ENCODE data around the gene PEX16. TPM values are rescaled to one million over a fixed set of nuclear protein-coding genes. Genes with fewer than 3 reads are reported as not detected.

Gene PEX16
- total and polyA plus RNA-seq, 9 donors = 2.9 to 31.7 (median 26.5) TPM

DNA sequence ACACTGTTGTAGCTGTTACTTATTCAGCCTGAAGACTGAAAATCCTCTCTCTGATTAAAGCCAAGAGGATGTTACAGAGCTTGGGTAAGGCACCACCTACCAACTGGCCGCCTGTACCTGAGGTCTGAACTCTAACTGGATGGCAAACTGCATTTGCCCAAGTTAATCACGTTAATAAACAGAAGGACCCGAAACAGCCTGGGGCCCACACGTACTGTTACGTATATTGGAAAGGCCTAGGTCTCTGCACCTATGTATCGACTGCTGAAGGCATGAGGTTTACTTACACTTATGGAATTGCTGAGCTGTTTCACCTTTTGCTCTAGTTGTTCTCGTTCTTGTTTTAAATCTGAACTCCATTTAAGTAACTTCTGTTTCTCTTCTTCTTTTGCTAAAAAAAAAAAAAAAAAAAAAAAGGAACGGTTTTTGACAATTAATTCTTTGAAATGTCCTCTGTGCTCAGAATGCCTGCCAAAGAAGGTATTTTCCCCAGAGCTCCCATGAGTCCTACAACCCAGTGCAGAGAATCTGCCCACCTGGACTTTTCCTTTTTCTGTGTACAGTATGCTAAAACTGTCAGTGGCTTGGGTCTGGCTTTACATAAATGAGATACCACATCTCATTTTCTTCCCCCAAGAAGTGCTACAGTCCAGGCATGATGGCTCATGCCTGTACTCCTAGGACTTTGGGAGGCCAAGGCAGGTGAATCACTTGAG lies 17.8 kb upstream of the PEX16 start:
- DNase-seq = no peak
- Histone ChIP-seq H3K27ac (no peak overlapping the region), H3K4me3 (no peak overlapping the region), H3K4me1 (ENCODE audit: insufficient read depth) (no peaks in the 10 kb centered on the region), H3K27me3 (no peaks in the 10 kb centered on the region), H3K9me3 (no peaks in the 10 kb centered on the region), H3K36me3 (no peaks in the 10 kb centered on the region)
- intact Hi-C loops (cut with DNase I) = no loop called here
- TF ChIP-seq, protein P1, sequence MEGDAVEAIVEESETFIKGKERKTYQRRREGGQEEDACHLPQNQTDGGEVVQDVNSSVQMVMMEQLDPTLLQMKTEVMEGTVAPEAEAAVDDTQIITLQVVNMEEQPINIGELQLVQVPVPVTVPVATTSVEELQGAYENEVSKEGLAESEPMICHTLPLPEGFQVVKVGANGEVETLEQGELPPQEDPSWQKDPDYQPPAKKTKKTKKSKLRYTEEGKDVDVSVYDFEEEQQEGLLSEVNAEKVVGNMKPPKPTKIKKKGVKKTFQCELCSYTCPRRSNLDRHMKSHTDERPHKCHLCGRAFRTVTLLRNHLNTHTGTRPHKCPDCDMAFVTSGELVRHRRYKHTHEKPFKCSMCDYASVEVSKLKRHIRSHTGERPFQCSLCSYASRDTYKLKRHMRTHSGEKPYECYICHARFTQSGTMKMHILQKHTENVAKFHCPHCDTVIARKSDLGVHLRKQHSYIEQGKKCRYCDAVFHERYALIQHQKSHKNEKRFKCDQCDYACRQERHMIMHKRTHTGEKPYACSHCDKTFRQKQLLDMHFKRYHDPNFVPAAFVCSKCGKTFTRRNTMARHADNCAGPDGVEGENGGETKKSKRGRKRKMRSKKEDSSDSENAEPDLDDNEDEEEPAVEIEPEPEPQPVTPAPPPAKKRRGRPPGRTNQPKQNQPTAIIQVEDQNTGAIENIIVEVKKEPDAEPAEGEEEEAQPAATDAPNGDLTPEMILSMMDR (IDR thresholded peaks at IDR 0.05) = no peak
- no peak for TF ChIP-seq EP300 (IDR thresholded peaks at IDR 0.05)
- no peak for TF ChIP-seq POLR2A (IDR thresholded peaks at IDR 0.05)
- WGBS, 3 donors = 86 to 91% (median 88%) methylated on average over 8 of the region's 8 CpGs

DNA sequence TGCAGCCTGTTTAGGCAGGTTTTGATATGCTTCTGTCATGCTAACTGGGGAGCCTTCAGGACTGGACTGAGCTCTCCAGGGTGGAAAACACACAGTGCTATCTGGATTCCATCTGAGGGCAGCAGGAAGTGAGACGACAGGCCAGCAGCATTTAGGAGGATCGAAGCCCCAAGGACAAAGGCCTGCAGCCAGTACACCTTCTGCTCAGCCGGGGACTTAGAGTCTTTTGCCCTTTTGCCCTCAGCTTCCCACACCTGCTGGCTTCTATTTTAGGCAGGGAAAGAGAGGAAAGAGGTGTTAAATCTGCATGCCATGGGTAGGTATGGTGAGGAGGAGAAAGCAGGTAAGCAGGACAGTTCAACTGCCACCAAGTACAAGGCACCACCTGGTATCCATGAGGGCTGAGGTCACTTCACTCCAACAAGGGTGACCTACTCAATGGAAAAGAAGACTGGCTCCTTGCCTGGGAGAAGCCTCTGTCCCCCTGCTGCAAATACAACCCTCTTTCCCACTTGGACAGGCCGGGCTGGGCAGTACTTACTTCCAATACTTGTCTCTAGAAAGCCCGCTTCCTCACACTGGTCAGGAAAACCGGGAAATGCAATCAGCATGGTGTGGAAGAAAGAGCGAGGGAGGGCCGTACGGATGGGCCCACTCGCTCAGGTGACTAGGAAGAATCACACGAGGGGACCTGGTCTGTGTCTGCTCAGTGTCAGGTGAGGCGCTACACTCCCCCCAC lies 17.1 kb upstream of the PEX16 start:
- no peak for DNase-seq
- no peak overlapping the region for H3K27ac ChIP-seq
- 72 to 79% (median 74%) methylated on average over 12 of the region's 12 CpGs for WGBS, 3 donors

DNA sequence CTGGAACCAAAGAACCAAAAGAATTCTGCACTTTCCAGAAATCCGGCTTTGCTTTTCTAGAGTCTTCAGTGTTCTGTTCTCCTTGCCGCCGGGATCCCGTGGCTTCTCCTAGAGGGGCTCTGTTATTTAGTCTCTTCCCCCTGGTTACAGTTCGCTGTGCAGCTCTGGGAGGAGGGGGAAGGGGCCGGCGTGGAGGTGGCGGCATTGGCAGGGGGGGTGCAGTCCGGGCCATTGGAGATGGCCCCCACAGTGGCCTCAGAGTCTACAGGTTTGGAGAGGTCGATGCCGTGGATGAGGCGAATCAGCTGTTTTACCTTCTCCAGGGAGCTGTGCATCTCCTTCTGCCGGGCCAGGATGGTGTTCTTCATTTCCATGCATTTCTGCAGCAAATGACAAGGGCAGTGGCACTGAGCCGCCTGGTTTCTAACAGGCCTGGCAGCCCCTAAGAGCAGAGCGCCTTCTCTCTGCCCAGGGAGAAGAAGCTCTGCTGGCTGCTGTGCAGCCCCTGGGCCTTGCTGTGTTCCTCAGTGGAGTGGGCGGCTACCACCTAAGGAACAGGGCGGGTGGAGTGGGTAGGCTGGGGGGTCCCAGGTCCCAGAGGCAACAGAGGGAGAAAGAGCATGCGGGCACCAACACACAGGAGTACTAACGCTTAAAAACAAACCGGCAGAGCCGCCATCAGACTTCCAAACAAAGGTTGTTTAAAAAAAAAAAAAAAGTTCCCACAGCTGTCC lies 16.3 kb upstream of the PEX16 start:
- H3K36me3 ChIP-seq = no peaks in the 10 kb centered on the region
- WGBS, 3 donors = 82 to 88% (median 83%) methylated on average over 21 of the region's 21 CpGs
- TF ChIP-seq POLR2A (IDR thresholded peaks at IDR 0.05) (no peak), EP300 (IDR thresholded peaks at IDR 0.05) (no peak)
- TF ChIP-seq, protein P1 (IDR thresholded peaks at IDR 0.05) = no peak
- H3K9me3 ChIP-seq = no peaks in the 10 kb centered on the region
- no peaks in the 10 kb centered on the region for H3K27me3 ChIP-seq
- no peak overlapping the region for H3K4me3 ChIP-seq
- no peak overlapping the region for H3K27ac ChIP-seq
- no peak for DNase-seq
- intact Hi-C loops (cut with DNase I) = no loop called here
- no peaks in the 10 kb centered on the region for H3K4me1 ChIP-seq (ENCODE audit: insufficient read depth)

More for the DNA sequence above, 17.1 kb upstream of the PEX16 start:
- intact Hi-C loops (cut with DNase I) = no loop called here
- TF ChIP-seq EP300 (IDR thresholded peaks at IDR 0.05) (no peak), POLR2A (IDR thresholded peaks at IDR 0.05) (no peak)
- TF ChIP-seq, protein P1 (IDR thresholded peaks at IDR 0.05) = no peak
- Histone ChIP-seq H3K36me3 (no peaks in the 10 kb centered on the region), H3K4me1 (ENCODE audit: insufficient read depth) (no peaks in the 10 kb centered on the region), H3K9me3 (no peaks in the 10 kb centered on the region), H3K4me3 (no peak overlapping the region), H3K27me3 (no peaks in the 10 kb centered on the region)

DNA sequence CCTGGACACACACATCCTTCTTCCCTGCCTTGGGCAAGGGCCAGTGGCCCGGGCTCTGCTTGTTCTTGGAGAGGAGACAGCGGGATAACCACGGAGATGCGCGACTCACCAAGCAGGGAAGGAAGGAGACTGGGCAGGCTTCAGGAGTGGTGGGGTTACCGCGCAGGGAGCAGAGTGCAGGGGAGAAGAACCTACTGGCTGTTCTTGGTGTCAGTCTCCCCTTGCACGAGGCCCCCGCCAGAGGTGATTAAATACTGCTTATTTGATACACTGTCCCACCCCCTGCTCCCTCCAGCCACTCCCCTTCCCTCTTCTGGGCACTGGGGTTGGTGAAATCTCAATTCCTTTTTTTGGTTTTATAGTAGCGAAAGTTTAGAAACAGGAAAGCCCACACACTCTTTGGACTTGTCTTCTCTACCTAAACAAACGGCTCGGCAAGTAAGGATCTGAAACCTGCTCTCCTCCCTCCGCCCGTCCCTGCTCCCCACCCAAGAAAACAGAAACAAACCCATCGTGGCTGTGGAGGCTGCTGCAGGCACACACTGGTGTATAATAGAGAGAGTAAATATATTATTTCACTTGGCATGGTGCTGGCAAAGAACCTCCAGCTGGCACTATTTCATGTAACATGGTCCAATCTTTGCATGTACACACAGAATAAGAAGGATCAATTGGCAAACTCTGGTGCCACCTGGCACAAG lies 15.6 kb upstream of the PEX16 start:
- Histone ChIP-seq H3K4me1 (ENCODE audit: insufficient read depth) (peaks cover 2% of the 10 kb centered on the region), H3K27me3 (no peaks in the 10 kb centered on the region), H3K4me3 (no peak overlapping the region), H3K9me3 (no peaks in the 10 kb centered on the region), H3K27ac (no peak overlapping the region), H3K36me3 (no peaks in the 10 kb centered on the region)
- TF ChIP-seq, protein P1 (IDR thresholded peaks at IDR 0.05) = no peak
- TF ChIP-seq EP300 (IDR thresholded peaks at IDR 0.05) (no peak), POLR2A (IDR thresholded peaks at IDR 0.05) (no peak)
- WGBS, 3 donors = 64 to 66% (median 66%) methylated on average over 15 of the region's 15 CpGs
- DNase-seq = peak in 3 of 5 donors; percentile 19 to 50 (median 30)
- intact Hi-C loops (cut with DNase I) = no loop called here

Measured in ovary (tissue), 9 donors.